Measurements from ENCODE around the gene TTI1.

TTI1 gene

DNA sequence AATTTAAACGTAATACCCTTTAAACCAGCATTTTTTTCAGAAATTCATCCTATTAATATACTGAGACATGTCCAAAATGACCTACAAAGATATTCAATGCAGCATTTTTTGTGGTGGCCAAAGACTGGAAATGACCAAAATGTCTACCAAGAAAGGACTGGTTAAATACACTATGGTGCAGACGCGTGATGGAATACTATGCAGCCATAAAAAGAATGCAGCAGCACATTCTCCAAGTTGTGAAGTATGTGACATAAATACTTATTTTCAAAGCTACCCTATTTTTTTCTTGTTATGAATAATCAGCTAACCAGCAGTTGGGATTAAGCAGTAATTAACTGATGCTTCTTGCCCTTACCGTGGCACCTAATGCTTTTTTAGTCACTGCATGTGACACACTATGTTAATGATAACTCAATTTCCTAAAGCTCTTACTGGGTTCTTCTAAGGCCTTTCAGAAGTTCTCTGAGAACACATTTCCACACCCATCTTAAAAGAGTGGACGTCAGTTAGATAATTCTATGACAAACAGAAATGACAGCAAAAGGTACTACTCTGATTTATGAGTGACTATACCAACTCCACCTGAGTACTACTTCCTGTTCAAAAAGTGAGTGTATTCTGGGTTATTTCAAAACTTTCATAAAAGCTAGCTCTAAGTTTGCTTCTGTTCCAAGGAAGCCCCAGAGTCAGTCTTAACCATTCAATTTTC is 24.9 kb downstream of the TTI1 start:
- DNase-seq: no peak

DNA sequence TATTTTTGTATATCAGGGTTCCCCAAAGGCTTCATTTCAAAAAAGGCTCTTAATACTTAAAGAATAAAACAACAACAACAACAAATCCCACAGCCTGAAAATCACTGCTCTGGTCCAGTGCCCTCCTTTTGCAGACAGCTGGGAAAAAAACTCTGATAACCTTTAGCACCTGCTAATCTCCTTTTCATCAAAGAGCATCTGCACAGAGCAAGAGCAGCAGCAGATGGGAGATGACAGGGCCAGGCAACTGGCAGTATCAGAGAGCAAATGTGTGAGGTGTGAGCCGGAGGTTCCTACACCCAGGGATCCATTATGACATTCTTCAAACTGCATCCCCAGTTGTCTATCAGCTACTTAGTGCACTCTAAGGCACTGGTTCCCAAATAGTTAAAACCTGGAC is 25.7 kb downstream of the TTI1 start:
- no peak for DNase-seq

DNA sequence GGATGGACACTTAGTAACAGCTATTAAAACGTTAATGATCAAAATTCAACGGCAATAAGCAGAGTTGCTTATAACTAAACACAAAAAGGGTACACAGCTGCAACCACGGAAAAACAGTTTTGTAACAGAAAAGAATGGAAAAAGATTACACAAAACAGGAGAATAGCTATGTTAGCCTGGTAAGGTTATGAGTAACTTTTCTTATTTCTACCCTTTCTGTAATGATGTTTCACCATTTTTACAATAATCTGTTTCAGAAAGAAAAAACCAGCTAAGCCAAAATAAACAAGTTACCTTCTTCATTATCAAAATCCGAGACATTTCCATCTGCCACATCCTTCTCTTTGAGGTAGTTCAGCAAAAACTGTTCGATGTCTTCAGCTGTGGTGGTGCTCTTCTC is 27.4 kb downstream of the TTI1 start:
- no peak for DNase-seq

DNA sequence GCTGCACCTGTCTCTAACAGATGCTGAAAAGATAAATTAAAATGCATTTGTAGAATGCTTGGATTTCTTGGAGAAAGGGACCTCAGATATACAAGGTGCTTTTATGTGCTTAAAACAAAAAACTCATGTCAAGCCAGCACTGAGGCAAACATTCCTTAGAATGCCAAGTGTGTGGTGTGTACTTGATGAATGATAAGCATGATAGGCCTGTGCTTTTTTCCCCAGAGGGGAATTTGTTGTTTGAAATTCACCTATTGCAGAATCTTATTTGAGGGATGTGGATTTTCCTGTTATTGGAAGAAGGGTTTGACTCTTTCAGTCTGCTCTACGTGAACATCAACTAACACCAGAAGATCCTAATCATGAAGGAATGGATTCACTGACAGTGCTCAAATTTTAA is 28.8 kb downstream of the TTI1 start:
- DNase-seq: no peak

DNA sequence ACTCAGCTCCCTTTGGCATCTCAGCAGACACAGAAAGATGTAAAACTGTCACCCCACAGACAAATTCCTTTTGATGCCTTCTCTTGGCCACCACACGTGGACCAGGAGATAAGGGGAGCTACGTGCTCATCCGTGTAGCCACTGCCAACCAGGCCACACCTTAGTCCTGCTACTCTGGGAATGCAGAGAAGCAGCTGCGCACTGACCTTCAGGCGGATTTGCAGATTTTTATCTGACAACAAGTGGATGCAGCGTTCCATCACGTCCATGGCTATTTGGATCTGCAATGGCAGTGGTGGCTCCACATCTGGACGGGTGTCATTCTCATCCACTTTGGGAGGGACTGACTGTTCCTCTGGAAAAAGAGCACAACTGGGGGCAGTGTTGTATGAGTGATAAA is 30.8 kb downstream of the TTI1 start:
- no peak for DNase-seq

DNA sequence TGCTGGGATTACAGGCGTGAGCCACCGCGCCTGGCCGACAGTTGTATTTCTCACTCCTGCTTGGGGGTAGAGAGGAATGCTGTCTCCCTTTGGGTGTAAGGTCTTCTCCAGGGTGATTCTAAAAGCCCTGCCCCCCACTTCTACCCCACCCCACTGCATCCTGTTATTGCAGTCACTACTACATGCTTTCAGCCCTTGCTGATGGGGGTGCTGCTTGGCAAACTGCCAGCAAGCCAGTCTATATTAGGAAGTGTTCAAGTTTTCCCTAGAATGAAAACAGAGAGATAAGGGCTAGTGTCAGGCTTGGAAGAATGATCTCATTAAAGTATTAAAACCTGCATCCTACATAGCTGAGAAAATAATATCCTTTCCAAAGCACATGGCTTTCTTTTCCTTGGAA is 31.3 kb downstream of the TTI1 start:
- no peak for DNase-seq

DNA sequence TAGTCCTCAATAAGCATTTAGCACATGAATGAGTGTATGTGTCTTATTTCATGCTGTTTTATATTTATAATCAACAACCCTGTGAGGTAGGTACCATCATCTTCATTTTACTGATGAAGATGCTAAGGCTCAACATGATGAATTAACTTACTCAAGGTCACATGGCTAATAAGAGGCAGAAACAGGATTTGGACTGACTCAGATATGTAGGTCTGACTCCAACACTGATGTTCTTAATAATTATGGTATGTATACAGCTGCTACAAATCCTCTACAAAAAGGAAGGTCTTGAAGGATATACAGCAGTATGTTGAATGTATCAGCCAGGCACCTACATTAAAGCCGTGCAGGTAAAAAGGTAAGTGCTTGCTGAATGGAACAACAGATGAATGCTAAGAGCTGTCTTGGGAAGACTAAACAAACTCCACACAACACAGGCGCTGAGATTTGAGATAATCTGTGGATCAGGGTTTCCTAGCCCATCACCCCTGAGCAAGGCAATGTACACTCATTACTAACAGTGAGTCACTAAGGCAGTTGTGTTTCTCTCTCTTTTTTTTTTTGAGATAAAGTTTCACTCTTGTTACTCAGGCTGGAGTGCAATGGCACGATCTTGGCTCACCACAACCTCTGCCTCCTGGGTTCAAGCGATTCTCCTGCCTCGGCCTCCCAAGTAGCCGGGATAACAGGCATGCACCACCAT is 31.9 kb downstream of the TTI1 start:
- no peak for DNase-seq

DNA sequence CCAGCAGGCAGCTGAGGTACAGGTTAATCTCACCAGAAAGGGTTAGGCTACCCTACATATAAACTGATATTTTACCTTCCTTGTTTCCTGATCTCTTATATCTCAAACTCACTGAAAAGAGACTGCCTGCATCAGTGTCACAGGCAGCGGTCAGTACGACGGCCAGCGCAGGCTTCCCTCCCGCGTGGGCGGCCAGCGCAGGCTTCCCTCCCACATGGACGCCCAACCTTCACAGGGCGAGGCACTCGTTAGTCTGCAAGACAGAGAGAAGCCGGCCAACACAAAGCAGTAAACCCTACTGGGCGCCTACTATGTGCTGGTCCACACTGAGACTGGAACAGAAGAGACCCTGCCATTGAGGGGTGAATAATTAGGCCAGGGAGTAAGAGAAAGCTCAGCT is 33.0 kb downstream of the TTI1 start:
- no peak for DNase-seq

DNA sequence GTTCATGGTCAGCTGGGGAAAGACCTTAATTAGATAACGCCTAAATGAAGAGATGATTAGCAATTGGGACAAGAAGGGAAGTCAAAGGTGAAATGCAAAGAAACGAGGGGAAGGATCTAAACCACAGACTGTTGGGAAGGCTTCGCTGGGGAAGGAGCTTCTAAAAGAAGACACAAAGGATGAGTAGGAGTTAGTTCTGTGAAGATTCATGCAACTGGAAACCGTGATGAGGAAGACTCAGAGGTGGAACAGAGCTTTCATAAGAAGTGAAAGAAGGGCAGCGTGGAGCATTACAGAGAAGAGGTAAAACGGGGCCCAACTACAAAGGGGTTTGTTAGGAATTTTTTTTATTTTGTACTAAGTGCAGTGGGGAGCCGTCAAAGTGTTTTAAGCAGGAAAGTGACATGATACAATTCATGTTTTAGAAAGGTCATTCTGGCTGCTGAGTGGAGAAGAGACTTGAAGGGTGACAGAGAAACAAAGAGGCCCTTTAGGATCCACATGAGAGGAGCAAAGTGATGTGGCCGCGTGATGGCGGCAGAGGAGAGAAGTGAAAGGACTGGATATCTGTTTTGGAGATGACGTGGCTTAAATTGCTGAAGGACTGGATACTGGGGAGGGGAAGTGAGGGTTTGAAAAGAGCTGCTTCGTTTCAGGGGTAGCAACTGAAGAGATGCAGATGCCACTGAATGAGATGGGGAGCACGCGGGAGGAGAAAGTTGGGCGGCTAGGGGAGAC is 33.6 kb downstream of the TTI1 start:
- DNase-seq: no peak

DNA sequence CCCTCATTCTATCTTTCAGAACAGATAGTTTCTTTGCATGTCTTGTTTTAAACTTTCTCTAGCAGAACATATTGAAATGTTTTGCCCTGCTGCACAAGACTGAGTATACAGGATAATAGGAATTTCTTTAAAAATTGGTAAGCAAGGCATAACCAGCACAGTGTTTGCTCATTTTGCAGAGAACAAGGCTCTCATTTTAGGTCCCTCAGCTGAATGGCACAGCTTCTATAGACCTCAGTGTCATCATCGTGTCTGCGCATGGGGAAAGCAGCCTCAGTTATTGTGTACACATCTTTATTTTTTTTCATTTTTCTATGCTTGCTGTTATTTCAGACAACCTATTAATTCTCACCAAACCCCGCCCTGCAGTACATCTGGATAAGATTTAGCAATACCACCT is 35.7 kb downstream of the TTI1 start:
- no peak for DNase-seq

DNA sequence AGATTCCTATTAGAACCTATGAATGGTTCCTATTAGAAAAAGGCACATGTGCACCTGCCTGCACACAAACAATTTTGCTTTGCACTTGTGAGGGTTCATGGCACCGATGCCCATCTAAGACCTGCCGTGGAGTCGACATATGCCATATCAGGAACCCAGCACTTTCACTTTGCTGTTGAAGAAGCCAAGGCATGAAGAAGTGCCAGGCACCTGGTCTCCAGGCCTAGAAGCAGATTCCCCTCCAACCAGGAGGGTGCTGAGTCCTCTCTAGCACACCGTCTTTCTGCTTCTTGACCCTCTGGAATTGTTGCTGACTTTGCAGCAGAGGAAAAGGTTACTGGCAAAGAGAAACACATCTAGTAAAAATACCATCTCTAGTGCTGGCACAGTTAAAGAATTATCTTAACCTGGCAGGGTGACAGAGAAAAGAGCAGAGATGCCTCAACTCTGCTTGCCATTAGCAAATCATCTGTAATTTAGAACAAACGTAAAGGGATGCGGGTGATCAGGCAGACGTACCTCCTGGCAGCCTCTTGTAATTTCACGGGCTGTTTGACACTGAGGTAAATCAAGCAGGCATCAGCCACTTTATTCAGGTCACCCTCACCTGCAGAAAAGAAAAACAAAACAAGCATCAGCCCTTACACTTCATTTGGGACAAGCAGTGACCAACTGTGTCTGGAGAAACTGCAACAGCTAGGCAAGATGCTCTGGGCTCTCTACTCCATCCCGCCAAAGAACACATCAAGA is 37.2 kb downstream of the TTI1 start:
- DNase-seq: no peak

DNA sequence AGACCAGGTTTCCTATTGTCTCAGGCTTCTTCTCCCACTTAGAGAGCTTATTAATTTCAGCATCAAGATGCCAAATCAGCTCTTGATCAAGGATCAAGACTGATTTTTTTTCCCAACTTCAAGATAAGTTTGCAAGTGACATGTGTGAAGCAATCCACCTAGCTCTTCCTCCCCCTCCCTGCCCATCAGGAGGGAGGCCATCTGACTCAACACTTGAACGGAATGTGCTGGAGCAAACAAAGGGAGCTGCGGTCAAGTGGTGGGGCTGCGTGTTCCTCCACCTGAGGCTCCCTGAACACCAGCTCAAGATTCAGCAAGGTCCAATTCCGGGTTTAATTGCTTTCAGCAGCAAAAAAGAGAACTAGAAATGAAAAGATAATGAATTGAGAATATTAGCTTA is 38.7 kb downstream of the TTI1 start:
- no peak for DNase-seq

DNA sequence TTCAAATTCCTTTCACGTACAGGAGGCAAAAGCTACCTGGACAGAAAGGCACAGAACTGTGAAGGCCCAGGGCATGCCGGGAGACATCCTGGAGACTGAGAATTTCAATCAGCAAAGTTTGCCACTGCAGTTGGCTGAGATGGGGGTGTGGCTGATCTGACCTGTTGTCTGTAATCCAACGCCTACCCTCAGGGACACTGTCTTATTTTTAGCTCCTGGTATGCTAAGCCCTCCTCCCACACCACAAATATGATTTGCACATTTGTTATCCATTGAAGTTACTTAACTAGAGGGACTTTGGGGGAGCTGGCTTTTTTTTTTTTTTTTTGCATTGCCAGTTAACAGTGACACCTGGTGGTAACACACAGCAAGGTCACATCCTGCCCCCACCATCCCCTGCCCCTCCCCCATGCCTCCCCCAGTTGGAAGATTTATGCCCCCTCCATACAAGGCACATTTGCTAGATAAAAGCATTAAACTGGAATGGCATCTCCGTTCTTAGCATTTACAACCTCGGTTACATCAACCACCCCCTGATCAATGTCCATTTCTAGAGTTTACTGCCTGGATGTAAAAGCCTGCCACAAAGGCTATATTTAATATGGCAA is 40.4 kb downstream of the TTI1 start:
- DNase-seq: peak; percentile 12

DNA sequence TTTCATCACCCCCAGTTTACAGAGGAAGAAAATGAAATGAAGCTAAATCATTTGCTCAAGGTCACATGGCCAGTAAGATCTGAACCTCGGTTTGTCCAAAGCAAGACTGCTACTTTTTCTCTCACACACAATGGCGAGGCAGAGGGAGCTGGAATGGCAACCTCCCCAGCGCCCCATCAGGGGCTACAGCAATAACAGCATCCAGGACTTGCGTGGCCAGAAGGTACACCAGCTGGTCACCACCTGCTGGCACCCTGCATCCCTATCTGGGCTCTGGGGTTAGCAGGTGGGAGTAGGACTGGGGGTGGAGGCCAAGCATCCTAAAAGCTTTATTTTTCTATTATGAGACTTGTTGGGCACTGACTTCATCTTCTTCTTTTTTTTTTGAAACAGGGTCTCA is 41.3 kb downstream of the TTI1 start:
- no peak for DNase-seq

DNA sequence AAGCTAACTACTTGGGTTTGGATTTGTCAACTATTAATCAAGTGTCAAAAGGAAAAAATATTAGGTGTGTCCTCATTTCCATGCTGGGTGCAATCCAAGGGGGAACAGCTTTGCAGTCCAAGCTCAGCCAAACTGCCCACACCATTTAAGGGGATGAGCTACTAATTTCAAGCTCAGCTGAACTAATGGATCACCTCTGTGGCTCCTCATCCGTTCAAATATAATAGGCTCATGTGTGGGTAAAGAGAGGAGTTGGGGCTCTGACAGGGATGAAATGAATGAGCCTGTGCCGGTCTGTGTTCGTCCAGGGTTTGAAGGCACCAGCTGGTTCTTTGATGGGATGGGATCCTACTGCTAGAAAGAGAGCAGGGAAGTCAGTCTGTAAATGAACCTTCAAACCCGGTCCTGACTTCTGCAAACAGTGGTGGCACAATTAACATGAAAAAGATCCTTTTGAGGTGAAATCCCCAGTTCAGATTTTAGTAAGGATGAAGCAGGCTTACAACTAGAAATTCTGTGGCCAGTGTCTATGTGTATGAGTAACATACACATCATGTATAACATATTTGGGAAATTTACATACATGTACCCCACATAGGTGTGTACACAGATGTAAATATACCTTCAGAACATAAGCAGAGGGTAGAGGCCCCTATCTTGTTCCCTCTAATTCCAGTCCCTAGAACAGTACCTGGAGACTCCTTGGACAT is 41.9 kb downstream of the TTI1 start:
- DNase-seq: no peak

DNA sequence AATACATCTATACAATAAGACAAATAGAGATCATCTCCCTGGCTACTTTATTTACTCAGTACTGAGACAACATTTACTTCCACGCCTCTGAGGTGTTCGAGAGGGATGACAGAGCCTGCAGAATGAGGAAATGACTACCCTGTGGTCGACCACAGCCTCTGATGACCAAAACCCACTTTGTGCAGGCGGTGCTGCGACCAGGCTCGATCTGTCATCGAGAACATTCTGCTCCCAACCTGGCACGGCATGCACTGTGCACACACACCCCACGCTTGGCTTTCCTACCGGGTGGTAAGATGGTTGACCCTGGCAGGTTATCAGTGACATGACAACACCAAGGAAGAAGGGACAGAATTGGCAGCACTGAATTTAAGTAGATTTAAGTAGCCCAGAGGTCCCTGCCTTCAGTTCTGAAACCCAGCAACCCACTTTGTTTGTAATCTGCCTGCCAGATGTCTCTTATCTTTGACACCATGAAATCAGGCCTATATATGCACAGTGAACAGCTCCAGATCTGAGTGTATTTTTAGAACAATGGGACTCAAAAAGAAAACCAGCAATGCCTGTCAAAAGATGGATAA is 42.6 kb downstream of the TTI1 start:
- no peak for DNase-seq

DNA sequence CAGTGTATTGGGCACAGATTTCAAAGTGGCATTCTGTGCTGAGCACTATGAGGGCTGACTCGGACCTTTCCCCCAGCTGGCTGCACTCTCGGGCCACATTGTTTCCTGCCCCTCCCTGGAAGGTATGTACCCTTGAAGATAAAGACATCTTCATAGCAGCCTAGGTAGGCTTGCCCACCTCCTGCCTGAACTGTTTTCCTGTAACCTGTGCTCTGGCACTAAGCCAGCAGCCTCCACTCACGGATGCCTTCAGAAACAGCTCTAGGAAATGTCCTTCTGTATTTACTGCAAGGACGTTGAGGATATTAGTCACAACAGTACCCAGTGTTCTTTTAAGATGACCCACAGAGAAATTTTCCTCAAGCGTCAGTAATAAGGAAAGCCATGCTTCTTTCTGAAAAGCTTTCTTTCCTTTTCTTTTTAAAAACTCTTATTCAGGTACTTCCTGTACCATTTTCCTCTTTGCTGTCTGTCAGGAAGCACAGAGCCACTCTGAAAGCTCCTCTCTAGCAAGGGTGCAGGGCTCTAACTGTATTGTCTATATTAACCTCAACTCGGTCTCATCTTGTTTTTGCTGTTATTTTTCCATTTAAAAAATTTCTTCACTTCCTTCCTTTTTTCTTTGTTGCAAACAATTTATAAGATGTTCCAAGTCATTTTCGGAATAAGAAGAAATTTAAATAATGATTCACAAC is 43.5 kb downstream of the TTI1 start:
- DNase-seq: no peak

DNA sequence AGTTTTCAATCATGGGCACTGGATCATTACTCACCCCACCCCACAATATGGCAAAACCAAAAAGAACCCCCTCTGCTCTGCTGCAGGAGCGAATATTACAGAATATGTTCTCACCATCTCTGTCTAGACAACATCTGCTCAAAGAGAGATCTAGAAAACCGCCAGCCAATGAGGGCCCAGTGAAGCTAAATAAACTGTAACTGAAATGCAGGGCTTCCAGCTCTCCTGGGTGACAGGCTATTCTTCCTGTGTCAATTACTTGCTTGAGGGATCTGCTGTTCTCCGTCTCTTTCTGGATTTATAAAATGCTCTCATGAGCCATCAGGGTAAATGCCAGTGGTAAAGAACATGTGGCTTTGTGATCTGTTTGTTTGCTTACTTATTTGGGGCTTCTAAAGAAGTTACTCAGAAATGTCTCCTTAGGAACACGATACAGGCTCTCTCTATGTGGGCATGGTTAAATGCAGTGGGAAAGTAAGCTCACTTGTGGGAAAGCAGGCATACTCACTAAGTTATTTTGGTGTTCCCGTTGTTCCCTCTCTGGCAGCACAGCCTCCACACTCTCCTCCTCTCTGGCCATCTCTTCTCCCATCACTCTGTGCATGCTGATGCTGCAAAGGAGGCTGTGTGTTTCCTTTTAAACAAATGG is 44.8 kb downstream of the TTI1 start:
- no peak for DNase-seq

DNA sequence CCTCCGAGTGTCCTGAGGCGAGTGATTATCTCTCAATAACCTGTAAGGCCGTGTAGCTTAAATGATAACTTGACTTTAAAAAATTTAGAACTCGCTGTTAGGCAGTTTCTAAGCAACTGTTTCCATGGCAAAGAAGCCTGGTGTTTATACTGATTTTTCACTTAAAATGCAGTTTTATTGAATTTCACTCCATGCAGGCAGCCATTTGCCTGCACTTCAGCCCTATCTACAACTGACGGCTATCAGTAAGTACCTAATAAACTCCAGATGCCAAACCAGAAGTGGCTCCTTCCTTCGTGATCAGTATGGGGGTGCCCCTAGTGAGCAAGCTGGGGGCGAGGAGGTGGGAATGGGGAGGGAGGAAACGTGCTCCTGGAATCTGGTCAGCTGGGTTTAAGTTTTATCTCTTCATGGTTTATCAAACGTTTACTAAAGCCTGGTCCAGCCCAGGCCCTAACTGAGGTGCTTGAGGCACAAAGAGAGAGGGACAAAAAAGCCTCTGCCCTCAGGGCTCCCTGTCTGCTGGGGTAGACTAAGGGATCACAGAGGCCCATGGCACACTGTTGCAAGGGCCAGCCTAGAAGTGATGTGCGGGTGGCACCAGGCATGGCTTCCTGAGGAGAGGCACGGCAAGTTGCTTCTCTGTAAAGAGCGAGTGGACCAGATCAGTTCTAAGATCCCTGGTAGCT is 45.5 kb downstream of the TTI1 start:
- DNase-seq: no peak

Data from RPMI8226 (cell line).